NOMO-1 (cell line): ENCODE measurements around the gene BOK.

Experiments used
- DNase-seq, 2 experiments: peaks; one replicate each; lab custom pipeline; 2025; ENCODE audit not compliant: unreplicated experiment in 2 of 2; lab: John Stamatoyannopoulos, UW

BOK gene

GRCh38 chr2:241595600-241596140, 37.1 kb downstream of the BOK start:
- DNase-seq = no peak

GRCh38 chr2:241597561-241597960, 39.0 kb downstream of the BOK start:
- no peak for DNase-seq

- DNase-seq = no peak
Measured at GRCh38 chr2:241598061-241598460, 39.5 kb downstream of the BOK start.

- DNase-seq = no peak
Measured at GRCh38 chr2:241598487-241598886, 39.9 kb downstream of the BOK start.

- DNase-seq = no peak
Measured at GRCh38 chr2:241599615-241600014, 41.1 kb downstream of the BOK start.

- no peak for DNase-seq
Measured at GRCh38 chr2:241601841-241602240, 43.3 kb downstream of the BOK start.

- DNase-seq = no peak
Measured at GRCh38 chr2:241602720-241603119, 44.2 kb downstream of the BOK start.

GRCh38 chr2:241603686-241604085, 45.1 kb downstream of the BOK start:
- DNase-seq = no peak

- no peak for DNase-seq
Measured at GRCh38 chr2:241606186-241606585, 47.6 kb downstream of the BOK start.

GRCh38 chr2:241607162-241607885, 48.8 kb downstream of the BOK start:
- DNase-seq = no peak

- DNase-seq = no peak
Measured at GRCh38 chr2:241608881-241609280, 50.3 kb downstream of the BOK start.

- peak; percentile 83 to 93 for DNase-seq
Measured at GRCh38 chr2:241609859-241610793, 51.6 kb downstream of the BOK start.

- no peak for DNase-seq
Measured at GRCh38 chr2:241611062-241611461, 52.5 kb downstream of the BOK start.

GRCh38 chr2:241612156-241613016, 53.8 kb downstream of the BOK start:
- DNase-seq = no peak

GRCh38 chr2:241613017-241613780, 54.7 kb downstream of the BOK start:
- DNase-seq = no peak

- DNase-seq = no peak
Measured at GRCh38 chr2:241615041-241615440, 56.5 kb downstream of the BOK start.

- DNase-seq = no peak
Measured at GRCh38 chr2:241615522-241616052, 57.0 kb downstream of the BOK start.

- no peak for DNase-seq
Measured at GRCh38 chr2:241616168-241617125, 57.9 kb downstream of the BOK start.
